MM.1S (cell line): ENCODE results near the gene OPN1MW2.
"Not testable (repeated sequence)": the region's sequence is repeated elsewhere in the genome, so short reads cannot be mapped to it uniquely, and the experiment has no call there.

Experiments used
- CTCF ChIP-seq: fragments of 300-600 bp; sonication (generic); IDR thresholded peaks from 2 replicates; pipeline ENCODE4 v1.5.1; 2016; ENCODE audit warnings: antibody characterized with exemption, low read length, mixed read lengths
- EZH2 ChIP-seq: fragments of 300-600 bp; sonication (generic); optimal IDR thresholded peaks from 2 replicates; pipeline ENCODE3; 2017; ENCODE audit warnings: low read depth, mild to moderate bottlenecking, antibody characterized with exemption, low read length, mixed read lengths
- EZH2phosphoT487 ChIP-seq: fragments of 300-600 bp; sonication (generic); IDR thresholded peaks from 2 replicates; pipeline ENCODE4 v1.6.1; 2018; ENCODE audit warnings: antibody characterized with exemption, low read length

- not testable (repeated sequence) for TF ChIP-seq CTCF, EZH2, EZH2phosphoT487
Measured at GRCh38 chrX:154225292-154225691, 5.7 kb downstream of the OPN1MW2 start.
